HepG2 (cell line): ENCODE measurements around the gene CHDH. TPM values are rescaled to one million over a fixed set of nuclear protein-coding genes. Genes with fewer than 3 reads are reported as not detected.

Experiments used
- ATAC-seq: fragments of 200-7000 bp; cut with Tn5 transposase; 3 replicates; pipeline ENCODE4 v1.9.1; 2020; ENCODE audit warnings: mild to moderate bottlenecking, moderate library complexity
- BruUV-seq: library from RNA; stranded (reverse); fragments of 400-500 nt; replicated peaks from 2 replicates; lab custom pipeline; 2021; lab: Mats Ljungman, UMichigan
- CTCF ChIA-PET: fragments of 300-600 bp; formaldehyde crosslinking; extraction: SDS; loops from one replicate; lab custom pipeline; 2021; ENCODE audit warnings: low total read pairs, inconsistent platforms, low intra/inter-chr PET ratio; lab: Yijun Ruan, JAX
- POLR2A ChIA-PET: fragments of 350-600 bp; sonication (Branson Sonifier 250); formaldehyde crosslinking; loops from one replicate; lab custom pipeline; 2020; ENCODE audit warnings: antibody characterized with exemption, inconsistent platforms; lab: Yijun Ruan, JAX
- DNase-seq: peaks from one replicate; pipeline ENCODE4 v3.0.0-alpha.2; 2015; ENCODE audit warnings: low spot score
- FAIRE-seq: peaks from 3 replicates; lab custom pipeline; 2011; peaks lifted over from hg19 to GRCh38; lab: Jason Lieb, UNC
- H2AFZ ChIP-seq: one replicate; pipeline ENCODE4 v1.6.1; 2011; ENCODE audit warnings: low read length, inconsistent platforms
- H3K27ac ChIP-seq: fragments of 300-600 bp; 3 replicates; pipeline ENCODE4 v1.8.0; 2011; ENCODE audit warnings: mixed run types, mild to moderate bottlenecking, mixed read lengths, low read length, inconsistent platforms; ENCODE audit not compliant: insufficient read depth; ENCODE audit errors: extremely low read length
- H3K27me3 ChIP-seq, 2 experiments: fragments of 200-600 bp in 1 of 2; 2 replicates in 1 of 2; 3 replicates in 1 of 2; pipeline versions ENCODE4 v1.6.0 to v1.8.0; 2011; ENCODE audit warnings: low read length in 2 of 2, mild to moderate bottlenecking in 2 of 2, moderate library complexity in 2 of 2, inconsistent platforms in 1 of 2; ENCODE audit not compliant: insufficient read depth in 2 of 2, control insufficient read depth in 1 of 2
- H3K36me3 ChIP-seq, 2 experiments: fragments of 200-600 bp in 1 of 2; replicated peaks in 1 of 2; 2 replicates in 1 of 2; 3 replicates in 1 of 2; pipeline versions ENCODE4 v1.5.1 to v1.8.0; 2011; ENCODE audit warnings: low read length in 2 of 2, inconsistent platforms in 1 of 2; ENCODE audit not compliant: insufficient read depth in 2 of 2, control insufficient read depth in 1 of 2
- H3K4me1 ChIP-seq: 2 replicates; pipeline ENCODE4 v1.5.1; 2012; ENCODE audit warnings: low read length, inconsistent platforms; ENCODE audit not compliant: insufficient read depth
- H3K4me2 ChIP-seq: 2 replicates; pipeline ENCODE4 v1.6.0; 2011; ENCODE audit warnings: low read depth, low read length, inconsistent platforms
- H3K4me3 ChIP-seq, 3 experiments: fragments of 200-600 bp in 1 of 3; sonication (generic), shearing (Covaris generic) in 1 of 3; replicated peaks in 1 of 3; 2 replicates each; pipeline ENCODE4 v1.5.1; 2011 to 2016; ENCODE audit warnings: low read length in 3 of 3, inconsistent platforms in 2 of 3, low read depth in 2 of 3, mild to moderate bottlenecking in 2 of 3, control low read depth in 1 of 3, mixed read lengths in 1 of 3; ENCODE audit not compliant: insufficient read depth in 1 of 3
- H3K79me2 ChIP-seq: one replicate; pipeline ENCODE4 v1.6.1; 2011; ENCODE audit warnings: low read length, inconsistent platforms; ENCODE audit not compliant: insufficient read depth
- H3K9ac ChIP-seq: 2 replicates; pipeline ENCODE4 v1.6.0; 2011; ENCODE audit warnings: mild to moderate bottlenecking, low read depth, low read length, inconsistent platforms; ENCODE audit not compliant: insufficient read depth
- H3K9me3 ChIP-seq: 2 replicates; pipeline ENCODE4 v1.5.1; 2012; ENCODE audit warnings: mild to moderate bottlenecking, low read length
- H4K20me1 ChIP-seq: 2 replicates; pipeline ENCODE4 v1.6.0; 2011; ENCODE audit warnings: inconsistent platforms, mild to moderate bottlenecking, low read length, moderate library complexity; ENCODE audit not compliant: insufficient read depth
- CEBPB ChIP-seq: IDR thresholded peaks from 2 replicates; pipeline ENCODE4 v1.6.1; 2011; ENCODE audit warnings: low read depth, low read length, improper control_type of control experiment, borderline replicate concordance
- GTF2F1 ChIP-seq: fragments of 150-350 bp; IDR thresholded peaks from 2 replicates; pipeline ENCODE4 v1.6.1; 2014; ENCODE audit warnings: low read length
- SALL1 ChIP-seq: sonication (generic); formaldehyde crosslinking; IDR thresholded peaks from 2 replicates; pipeline ENCODE4 v1.8.0; 2022; ENCODE audit warnings: mild to moderate bottlenecking, missing genetic modification reagents
- ZBTB10 ChIP-seq: sonication (generic); formaldehyde crosslinking; IDR thresholded peaks from 2 replicates; pipeline ENCODE4 v1.4.0; 2020; ENCODE audit warnings: missing genetic modification reagents, borderline replicate concordance
- ZFP90 ChIP-seq: sonication (generic); formaldehyde crosslinking; IDR thresholded peaks from 2 replicates; pipeline ENCODE4 v1.8.0; 2022; ENCODE audit warnings: missing genetic modification reagents, mild to moderate bottlenecking, inconsistent platforms, borderline replicate concordance
- ZNF251 ChIP-seq: sonication (generic); formaldehyde crosslinking; IDR thresholded peaks from 2 replicates; pipeline ENCODE4 v1.9.0; 2021; ENCODE audit warnings: mild to moderate bottlenecking, missing genetic modification reagents
- WGBS: methylation state at CpG from one replicate; pipeline ENCODE4 v1.1.6; 2017; ENCODE audit warnings: low lambda C conversion rate; 5-methylcytosine and 5-hydroxymethylcytosine counted together
- in situ Hi-C: cut with HindIII; loops from 2 replicates; pipeline ENCODE4 v1.10.0; 2017; ENCODE audit warnings: low pct_unique_long_range_greater_than_20kb; ENCODE audit not compliant: extremely low pct_ligation_motif_present
- intact Hi-C: fragments of 100-400 bp; cut with micrococcal nuclease; formaldehyde crosslinking; loops from one replicate; pipeline ENCODE4 v1.10.0; 2022; ENCODE audit not compliant: unreplicated experiment
- polyA plus RNA-seq, 8 experiments: library from polyadenylated mRNA; depleted of rRNA in 3 of 8; stranded (reverse) in 7 of 8; unstranded in 1 of 8; fragments of >200 nt; fragmentation: Illumina TruSeq in 4 of 8; extraction: Trizol in 4 of 8; gene quantifications; 2 replicates each; pipeline versions ENCODE4 v1.2.1 to v1.2.3, GENCODE V29; 2011 to 2016; ENCODE audit warnings: low read depth in 4 of 8, missing spikeins in 1 of 8, mixed read lengths in 1 of 8; ENCODE audit not compliant: insufficient read depth in 1 of 8
- total RNA-seq, 5 experiments: library from RNA; depleted of rRNA; stranded (reverse); fragments of >200 nt; fragmentation: Illumina TruSeq; extraction: Trizol; gene quantifications; 2 replicates each; pipeline ENCODE4 v1.2.3, GENCODE V29; 2016; ENCODE audit warnings: low read depth in 1 of 5
- TF ChIP-seq, protein P1 (sequence below): sonication (generic); formaldehyde crosslinking; IDR thresholded peaks from 2 replicates; pipeline ENCODE4 v1.5.1; 2020; ENCODE audit warnings: mild to moderate bottlenecking, missing genetic modification reagents

Gene CHDH
- total and polyA plus RNA-seq, 2 of the 13 experiments (the other 11 are each of a cell fraction or from before 2014, with no cell fraction given): 28.1 to 48.9 TPM

- no peak for FAIRE-seq
Measured at GRCh38 chr3:53788038-53788437, 58.2 kb downstream of the CHDH start.

More at GRCh38 chr3:53788038-53788437, 58.2 kb downstream of the CHDH start:
- CTCF ChIA-PET: no interaction called here
- Histone ChIP-seq H3K36me3 (no peaks in the 10 kb centered on the region), H3K4me1 (no peaks in the 10 kb centered on the region), H2AFZ (no peak overlapping the region), H3K27ac (no peak overlapping the region)
- WGBS: 56% methylated on average over 4 of the region's 5 CpGs
- in situ Hi-C loops (no loop called here), intact Hi-C loops (no loop called here)
- POLR2A ChIA-PET: no interaction called here
- TF ChIP-seq ZNF251 (CRISPR knock-in tag) (no peak), ZFP90 (no peak), ZBTB10 (no peak), SALL1 (CRISPR knock-in tag) (0 out of 2 replicates have a peak, but pooled peaks have one; percentile 36), GTF2F1 (no peak), CEBPB (peak; percentile 52; the same call in 1 of the 2 replicates)
- TF ChIP-seq, protein P1, sequence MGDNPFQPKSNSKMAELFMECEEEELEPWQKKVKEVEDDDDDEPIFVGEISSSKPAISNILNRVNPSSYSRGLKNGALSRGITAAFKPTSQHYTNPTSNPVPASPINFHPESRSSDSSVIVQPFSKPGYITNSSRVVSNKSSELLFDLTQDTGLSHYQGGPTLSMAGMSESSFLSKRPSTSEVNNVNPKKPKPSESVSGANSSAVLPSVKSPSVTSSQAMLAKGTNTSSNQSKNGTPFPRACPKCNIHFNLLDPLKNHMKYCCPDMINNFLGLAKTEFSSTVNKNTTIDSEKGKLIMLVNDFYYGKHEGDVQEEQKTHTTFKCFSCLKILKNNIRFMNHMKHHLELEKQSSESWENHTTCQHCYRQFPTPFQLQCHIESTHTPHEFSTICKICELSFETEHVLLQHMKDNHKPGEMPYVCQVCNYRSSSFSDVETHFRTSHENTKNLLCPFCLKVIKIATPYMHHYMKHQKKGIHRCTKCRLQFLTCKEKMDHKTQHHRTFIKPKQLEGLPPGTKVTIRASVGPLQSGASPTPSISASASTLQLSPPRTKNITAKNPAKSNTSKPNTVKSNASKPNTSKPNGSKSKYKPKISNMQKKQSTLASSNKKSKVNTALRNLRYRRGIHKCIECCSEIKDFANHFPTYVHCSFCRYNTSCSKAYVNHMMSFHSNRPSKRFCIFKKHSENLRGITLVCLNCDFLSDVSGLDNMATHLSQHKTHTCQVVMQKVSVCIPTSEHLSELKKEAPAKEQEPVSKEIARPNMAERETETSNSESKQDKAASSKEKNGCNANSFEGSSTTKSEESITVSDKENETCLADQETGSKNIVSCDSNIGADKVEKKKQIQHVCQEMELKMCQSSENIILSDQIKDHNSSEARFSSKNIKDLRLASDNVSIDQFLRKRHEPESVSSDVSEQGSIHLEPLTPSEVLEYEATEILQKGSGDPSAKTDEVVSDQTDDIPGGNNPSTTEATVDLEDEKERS: no peak
- TF ChIP-seq, all 625 proteins: peak for 2
- H3K9ac ChIP-seq: no peak overlapping the region
- H3K79me2 ChIP-seq: no peaks in the 10 kb centered on the region
- no peaks in the 10 kb centered on the region for H3K9me3 ChIP-seq
- ATAC-seq: peak; percentile 55; the same call in 2 of the 3 replicates
- H3K4me3 ChIP-seq: no peak overlapping the region
- no peaks in the 10 kb centered on the region for H4K20me1 ChIP-seq
- no peak for DNase-seq
- H3K27me3 ChIP-seq: no peaks in the 10 kb centered on the region
- BruUV-seq: no TSS peak
- H3K4me2 ChIP-seq: no peak overlapping the region
